Measurements from ENCODE around the gene ANKRD40.

The ANKRD40 gene

DNA sequence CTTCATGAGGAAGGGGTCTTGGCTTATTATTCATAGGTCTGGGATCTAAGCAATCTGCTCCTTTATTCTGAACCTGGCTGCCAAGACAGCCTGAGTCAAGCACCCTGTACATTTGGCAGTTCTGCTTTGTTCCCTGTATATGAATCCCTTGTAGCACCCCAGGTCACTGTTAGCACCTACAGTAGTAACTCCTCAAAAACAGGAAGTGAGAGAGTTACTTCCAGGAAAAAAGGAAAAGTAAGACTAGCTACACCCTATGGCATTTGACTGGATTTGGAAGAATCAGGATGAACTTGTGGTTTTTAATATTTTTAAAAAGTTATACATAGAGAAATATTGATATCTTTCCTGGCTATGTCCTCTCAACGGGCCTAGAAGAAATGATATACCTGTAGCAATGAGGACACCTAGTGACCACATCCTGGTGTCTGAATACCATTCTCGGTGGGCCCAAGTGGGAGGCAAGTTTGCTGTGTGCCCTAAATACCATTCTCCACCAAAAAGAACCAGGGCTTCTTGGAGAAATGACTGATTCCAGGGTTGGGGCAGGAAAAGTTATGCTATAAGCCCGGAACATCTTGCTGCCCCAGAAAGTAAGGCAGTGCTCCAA, 9.9 kb downstream of the ANKRD40 start:
- DNase-seq, result peak in 1 of 2 experiments; percentile 22
- TF ChIP-seq GATA1 (IDR thresholded peaks at IDR 0.05; ENCODE audit: low read depth, low read length) (no peak), POLR2A (IDR thresholded peaks at IDR 0.05; ENCODE audit: low read length) (no peak)

DNA sequence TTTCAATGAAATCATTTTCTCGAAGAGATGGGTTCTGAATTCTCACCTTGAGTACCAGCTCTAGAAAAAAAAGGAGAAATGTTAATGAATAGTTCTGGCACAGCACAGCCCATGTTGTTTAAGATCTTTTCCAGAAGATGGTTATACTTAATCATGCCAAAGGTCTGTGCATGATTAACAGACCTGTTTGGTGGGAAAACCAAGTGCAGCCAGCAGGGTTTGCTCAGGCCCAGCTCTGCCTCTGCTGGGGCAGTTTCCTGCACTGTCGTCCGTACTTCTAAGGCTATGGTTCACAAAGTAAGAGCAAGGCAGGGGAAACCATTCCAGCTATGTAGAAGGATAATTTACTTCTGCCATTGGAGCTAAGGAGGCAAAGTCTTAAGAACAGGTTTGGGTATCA, 10.7 kb downstream of the ANKRD40 start:
- TF ChIP-seq POLR2A (IDR thresholded peaks at IDR 0.05; ENCODE audit: low read length), result no peak
- no peak for TF ChIP-seq GATA1 (IDR thresholded peaks at IDR 0.05; ENCODE audit: low read depth, low read length)

DNA sequence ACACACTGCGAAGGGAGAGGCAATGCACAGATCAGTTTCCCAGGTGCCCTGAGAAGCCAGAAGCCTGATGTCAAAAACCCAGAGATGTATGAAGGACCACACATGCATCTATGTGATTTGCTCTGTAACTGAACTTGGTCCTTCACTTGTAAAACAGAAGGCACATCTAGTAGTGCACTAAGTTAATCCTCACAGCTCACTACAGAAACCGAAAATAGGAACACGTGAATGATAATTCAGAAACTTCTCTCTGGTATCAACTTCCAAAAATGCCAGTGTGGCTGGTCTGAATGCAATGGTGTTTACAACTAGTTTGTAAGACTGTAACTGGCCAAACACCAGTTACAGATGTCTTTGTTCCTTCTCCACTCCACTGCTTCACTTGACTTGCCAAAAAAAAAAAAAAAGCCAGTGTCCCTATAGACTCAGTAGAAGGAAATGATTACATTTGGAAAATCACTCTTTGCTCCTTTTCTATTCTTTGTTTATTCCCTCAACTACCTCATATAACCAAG, 11.3 kb downstream of the ANKRD40 start:
- no peak for DNase-seq
- TF ChIP-seq POLR2A (IDR thresholded peaks at IDR 0.05; ENCODE audit: low read length) (no peak), GATA1 (IDR thresholded peaks at IDR 0.05; ENCODE audit: low read depth, low read length) (no peak)

More for the DNA sequence above, 10.7 kb downstream of the ANKRD40 start:
- no peak for DNase-seq

DNA sequence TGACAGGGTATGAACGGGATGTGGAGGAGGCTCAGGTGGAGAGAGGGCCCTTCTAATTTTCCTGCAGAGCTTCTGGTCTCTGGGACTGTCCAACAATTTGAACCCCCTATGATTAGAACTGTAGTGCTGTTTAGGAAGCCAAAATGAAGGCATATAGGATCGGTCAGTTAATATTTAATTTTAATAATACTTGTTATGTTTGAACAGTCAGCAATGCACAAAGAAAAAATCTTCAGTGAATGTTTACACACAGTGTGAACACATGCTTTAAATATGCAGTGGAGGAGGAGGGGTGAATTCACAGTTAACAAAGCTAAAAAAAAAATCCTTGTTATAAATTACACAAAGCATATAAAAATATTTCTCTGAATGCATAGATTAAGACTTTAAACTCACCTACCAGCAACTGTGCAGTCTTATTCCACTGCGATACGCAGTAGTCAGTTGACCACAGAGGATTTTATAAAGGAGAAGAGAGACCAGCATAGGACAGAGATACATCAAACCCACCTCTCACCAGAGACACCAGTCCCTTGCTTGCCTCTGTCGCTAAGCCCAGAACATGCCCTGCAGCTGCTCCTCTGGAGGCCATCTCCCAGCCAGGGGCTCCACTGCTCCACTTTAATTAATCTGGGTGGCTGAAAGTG, 14.6 kb downstream of the ANKRD40 start:
- DNase-seq, result no peak
- TF ChIP-seq GATA1 (IDR thresholded peaks at IDR 0.05; ENCODE audit: low read depth, low read length), result no peak
- TF ChIP-seq POLR2A (IDR thresholded peaks at IDR 0.05; ENCODE audit: low read length), result no peak

DNA sequence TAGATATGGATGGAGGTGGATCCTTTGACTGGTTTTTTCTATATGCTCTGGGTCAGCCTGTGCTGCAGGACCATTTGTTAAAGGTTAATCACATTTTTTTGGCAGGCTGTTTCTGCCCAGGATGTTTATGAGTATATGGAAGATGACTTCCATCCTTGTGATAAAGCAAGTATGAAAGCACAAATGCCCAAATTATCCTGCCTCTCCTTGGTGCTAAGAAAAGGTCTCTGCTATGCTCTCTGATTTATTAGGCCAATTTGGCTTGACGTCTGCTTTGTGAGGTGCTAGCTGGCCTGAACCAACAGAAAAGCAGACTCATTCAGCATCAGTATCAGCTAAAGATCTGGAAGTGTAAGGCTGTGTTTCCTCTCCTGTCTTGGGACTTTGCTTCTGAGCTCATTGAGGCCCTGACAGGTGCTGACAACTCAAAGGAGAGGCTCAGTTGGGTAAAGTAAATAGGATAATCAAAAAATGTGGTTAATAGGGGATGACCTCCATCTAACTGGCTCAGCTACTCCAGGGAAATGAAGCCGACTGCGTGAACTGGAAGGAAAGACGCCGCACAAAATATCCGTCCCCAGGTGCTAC, 15.2 kb downstream of the ANKRD40 start:
- no peak for DNase-seq
- TF ChIP-seq POLR2A (IDR thresholded peaks at IDR 0.05; ENCODE audit: low read length) (no peak), GATA1 (IDR thresholded peaks at IDR 0.05; ENCODE audit: low read depth, low read length) (no peak)

DNA sequence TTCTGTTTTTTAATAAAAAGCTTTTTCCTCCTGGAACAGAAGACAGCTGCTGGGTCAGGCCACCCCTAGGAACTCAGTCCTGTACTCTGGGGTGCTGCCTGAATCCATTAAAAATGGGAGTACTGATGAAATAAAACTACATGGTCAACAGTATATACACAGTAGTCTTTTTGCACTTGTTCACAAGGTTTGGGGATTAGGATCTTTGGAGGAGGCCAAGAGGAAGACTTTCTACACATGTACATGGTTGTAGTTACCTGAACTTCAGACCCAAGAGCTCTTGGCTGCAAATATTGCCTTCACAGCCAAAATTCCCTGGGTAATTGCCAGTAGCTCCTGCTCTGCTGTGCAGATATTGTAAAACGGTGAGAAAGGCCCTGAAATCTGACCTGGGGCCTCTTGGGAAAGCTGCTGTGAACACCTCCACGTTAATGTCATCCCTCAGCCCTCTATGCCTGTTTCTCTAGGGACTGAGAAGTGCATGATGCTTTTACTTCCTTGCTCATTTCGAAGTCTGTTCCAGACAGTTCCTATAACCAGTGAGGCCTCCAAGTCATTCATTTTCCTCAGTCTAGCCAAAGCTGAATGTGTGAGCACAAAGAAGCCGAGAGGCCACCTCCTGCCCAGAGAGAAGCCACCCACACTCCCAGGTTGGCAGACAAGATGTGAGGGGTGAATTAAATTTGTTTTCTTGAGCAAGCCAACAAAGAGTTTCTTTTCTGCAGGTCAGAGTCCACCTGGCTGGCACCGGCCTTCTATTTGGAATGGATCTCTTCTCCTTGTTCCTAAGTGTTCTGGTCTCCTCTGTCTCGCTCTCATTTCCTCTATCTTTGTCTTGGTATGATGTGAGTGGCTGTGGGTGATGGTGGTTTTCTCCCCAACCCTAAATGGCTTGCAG, 15.9 kb downstream of the ANKRD40 start:
- no peak for DNase-seq
- no peak for TF ChIP-seq GATA1 (IDR thresholded peaks at IDR 0.05; ENCODE audit: low read depth, low read length)

DNA sequence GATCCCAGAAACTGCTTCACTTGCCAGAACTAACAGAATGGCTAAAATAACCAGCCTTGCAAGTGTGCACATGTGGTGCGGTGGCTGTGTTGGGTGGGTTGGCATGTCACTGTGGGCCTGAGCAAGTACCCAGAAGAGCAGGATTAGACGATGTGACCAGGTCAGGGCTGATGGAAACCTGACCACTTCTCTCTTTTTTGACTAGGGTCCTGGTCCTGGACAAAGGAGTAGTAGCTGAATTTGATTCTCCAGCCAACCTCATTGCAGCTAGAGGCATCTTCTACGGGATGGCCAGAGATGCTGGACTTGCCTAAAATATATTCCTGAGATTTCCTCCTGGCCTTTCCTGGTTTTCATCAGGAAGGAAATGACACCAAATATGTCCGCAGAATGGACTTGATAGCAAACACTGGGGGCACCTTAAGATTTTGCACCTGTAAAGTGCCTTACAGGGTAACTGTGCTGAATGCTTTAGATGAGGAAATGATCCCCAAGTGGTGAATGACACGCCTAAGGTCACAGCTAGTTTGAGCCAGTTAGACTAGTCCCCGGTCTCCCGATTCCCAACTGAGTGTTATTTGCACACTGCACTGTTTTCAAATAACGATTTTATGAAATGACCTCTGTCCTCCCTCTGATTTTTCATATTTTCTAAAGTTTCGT, 16.7 kb downstream of the ANKRD40 start:
- no peak for DNase-seq
- TF ChIP-seq POLR2A (IDR thresholded peaks at IDR 0.05; ENCODE audit: low read length), result no peak

DNA sequence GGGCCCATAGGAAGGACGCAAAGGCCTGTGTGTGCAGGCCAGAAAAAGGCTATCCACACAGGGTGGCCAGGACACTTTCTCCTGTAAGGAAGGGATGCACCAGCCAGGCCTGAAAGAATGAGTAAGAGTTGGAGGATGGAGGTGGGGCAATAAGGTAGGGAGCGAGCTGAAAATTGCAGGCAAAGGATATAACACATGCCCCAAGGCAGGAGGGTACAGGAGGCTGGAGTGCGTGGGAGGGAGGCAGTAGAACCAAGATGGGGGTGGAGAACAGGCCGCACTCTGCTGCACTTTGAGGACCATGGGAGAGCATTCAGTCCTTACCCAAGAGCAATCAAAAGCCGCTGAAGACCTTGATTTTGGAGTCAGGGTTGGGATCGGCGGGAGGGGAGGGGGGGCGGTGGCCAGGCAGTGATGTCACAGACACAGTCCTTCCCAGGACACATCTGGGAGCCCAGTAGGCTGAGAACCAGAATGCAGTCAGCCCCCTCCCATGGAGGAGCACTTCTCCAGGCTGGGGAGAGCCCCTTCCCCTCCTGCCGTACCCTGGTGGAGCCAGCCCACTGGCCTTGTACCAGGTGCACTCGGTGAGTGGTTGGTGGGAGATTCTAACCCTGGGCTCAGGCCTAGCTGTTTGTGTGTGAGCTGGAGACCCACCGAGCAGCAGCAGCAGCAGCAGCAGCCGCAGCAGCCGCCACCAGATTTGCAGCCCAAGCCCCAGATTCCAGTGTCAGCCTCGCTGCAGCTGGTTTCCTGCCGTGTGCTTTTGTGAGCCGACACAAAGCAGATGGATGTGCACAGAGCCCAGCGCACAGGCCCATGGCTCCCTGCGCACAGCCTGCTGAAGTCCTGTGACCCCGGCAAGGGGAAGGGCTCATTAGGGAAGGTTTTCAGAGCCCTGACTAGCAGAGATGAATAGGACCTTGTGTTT, 17.5 kb downstream of the ANKRD40 start:
- no peak for DNase-seq
- TF ChIP-seq POLR2A (IDR thresholded peaks at IDR 0.05; ENCODE audit: low read length), result no peak
- TF ChIP-seq GATA1 (IDR thresholded peaks at IDR 0.05; ENCODE audit: low read depth, low read length), result no peak

DNA sequence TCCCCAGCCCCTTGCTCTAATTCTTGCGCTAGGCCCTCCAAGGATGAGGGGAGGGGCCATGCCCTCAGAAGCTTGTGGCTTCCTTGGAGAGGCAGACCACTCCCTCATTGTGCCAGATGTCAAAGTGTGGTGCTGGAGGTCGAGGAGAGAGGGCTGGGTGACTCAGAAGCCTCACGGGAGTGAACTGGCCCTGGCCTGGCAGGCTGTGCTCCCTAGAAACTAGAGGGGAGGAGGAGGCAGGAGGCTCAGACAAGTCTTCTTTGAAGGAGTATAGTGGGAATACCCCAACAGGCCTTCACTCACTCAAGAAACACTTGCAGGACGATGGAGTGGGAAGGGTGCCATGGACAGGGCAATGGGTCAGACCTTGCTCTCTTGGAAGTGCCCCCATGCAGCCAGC, 18.5 kb downstream of the ANKRD40 start:
- DNase-seq, result no peak
- TF ChIP-seq GATA1 (IDR thresholded peaks at IDR 0.05; ENCODE audit: low read depth, low read length) (no peak), POLR2A (IDR thresholded peaks at IDR 0.05; ENCODE audit: low read length) (no peak)

DNA sequence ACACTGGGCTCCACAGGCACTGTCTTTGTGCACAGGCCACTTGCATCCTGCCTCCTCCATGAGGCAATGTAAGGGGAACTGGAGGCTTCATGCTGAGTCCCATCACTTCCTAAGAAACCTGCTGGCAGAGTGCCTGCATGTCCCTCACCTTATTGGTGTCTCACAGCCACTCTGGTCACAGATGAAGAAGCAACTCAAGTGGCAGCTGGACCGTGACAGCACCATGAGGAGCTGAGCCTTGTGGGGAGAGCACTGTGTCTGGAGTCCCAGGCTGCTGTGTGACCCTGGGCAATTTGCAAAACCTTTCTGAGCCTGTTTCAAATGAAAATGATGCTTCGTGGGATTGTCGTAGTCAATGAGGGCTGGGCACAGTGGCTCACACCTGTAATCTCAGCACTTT, 19.5 kb downstream of the ANKRD40 start:
- no peak for TF ChIP-seq POLR2A (IDR thresholded peaks at IDR 0.05; ENCODE audit: low read length)
- TF ChIP-seq GATA1 (IDR thresholded peaks at IDR 0.05; ENCODE audit: low read depth, low read length), result no peak

DNA sequence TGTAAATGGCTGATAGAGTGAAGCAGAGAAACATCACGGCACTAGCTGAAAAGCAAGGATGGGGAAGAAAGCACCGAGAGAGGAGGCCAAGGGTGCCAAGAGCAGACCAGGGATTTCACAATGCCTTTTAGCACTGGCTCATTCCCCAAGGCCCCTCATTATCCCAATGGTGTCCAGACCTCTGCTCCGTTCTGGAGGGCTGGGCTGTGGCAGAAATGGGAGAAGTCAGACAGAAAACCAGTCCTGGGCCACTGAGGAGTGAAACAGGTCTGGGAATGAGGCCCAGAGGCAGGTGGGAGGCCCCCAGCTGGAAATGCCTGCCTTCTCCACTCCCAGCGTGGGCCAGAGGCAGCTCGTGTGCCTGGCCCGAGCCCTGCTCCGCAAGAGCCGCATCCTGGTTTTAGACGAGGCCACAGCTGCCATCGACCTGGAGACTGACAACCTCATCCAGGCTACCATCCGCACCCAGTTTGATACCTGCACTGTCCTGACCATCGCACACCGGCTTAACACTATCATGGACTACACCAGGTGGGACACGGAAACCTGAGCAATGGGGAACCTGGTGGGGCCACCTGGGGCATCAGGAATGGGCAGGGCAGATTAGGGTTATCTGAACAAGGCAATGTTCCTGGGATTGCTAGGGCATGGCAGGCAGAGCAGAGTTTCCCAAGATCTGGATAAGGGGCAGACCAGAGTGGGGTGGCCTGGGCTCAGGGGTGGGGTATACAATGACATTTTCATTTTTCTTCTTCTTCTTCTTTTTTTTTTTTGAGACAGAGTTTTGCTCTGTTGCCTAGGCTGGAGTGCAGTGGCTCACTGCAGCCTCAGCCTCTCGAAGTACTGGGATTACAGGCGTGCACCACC, 20.3 kb downstream of the ANKRD40 start:
- no peak for DNase-seq
- TF ChIP-seq GATA1 (IDR thresholded peaks at IDR 0.05; ENCODE audit: low read depth, low read length), result no peak
- no peak for TF ChIP-seq POLR2A (IDR thresholded peaks at IDR 0.05; ENCODE audit: low read length)

More for the DNA sequence above, 19.5 kb downstream of the ANKRD40 start:
- DNase-seq, result no peak

All from erythroblast (primary cell).